ENCODE data around the gene SHLD2.
"Not testable (repeated sequence)": the region's sequence is repeated elsewhere in the genome, so short reads cannot be mapped to it uniquely, and the experiment has no call there.

The SHLD2 gene

GRCh38 chr10:87059401-87059800, 35.6 kb upstream of the SHLD2 start:
- DNase-seq (ENCODE audit: insufficient read length, low spot score) (no peak), FAIRE-seq (no peak)
- TF ChIP-seq CTCF (IDR thresholded peaks at IDR 0.05; ENCODE audit: insufficient read depth, missing control alignments) = no peak

- FAIRE-seq (no peak), DNase-seq (ENCODE audit: insufficient read length, low spot score) (no peak)
- no peak for TF ChIP-seq CTCF (IDR thresholded peaks at IDR 0.05; ENCODE audit: insufficient read depth, missing control alignments)
Observed at GRCh38 chr10:87060280-87060928, 34.6 kb upstream of the SHLD2 start.

GRCh38 chr10:87064651-87065050, 30.4 kb upstream of the SHLD2 start:
- DNase-seq (ENCODE audit: insufficient read length, low spot score) (no peak), FAIRE-seq (no peak)

GRCh38 chr10:87066178-87066577, 28.8 kb upstream of the SHLD2 start:
- TF ChIP-seq CTCF (IDR thresholded peaks at IDR 0.05; ENCODE audit: insufficient read depth, missing control alignments) = no peak
- DNase-seq (ENCODE audit: insufficient read length, low spot score) (no peak), FAIRE-seq (no peak)

More at GRCh38 chr10:87064651-87065050, 30.4 kb upstream of the SHLD2 start:
- TF ChIP-seq CTCF (IDR thresholded peaks at IDR 0.05; ENCODE audit: insufficient read depth, missing control alignments) = no peak

GRCh38 chr10:87066865-87067264, 28.1 kb upstream of the SHLD2 start:
- TF ChIP-seq CTCF (IDR thresholded peaks at IDR 0.05; ENCODE audit: insufficient read depth, missing control alignments) = no peak
- no peak for FAIRE-seq
- DNase-seq (ENCODE audit: insufficient read length, low spot score) = no peak

GRCh38 chr10:87068281-87068680, 26.7 kb upstream of the SHLD2 start:
- DNase-seq (ENCODE audit: insufficient read length, low spot score) = peak; percentile 26
- FAIRE-seq = peak; percentile 92
- no peak for TF ChIP-seq CTCF (IDR thresholded peaks at IDR 0.05; ENCODE audit: insufficient read depth, missing control alignments)

- DNase-seq (ENCODE audit: insufficient read length, low spot score) (no peak), FAIRE-seq (no peak)
- no peak for TF ChIP-seq CTCF (IDR thresholded peaks at IDR 0.05; ENCODE audit: insufficient read depth, missing control alignments)
Observed at GRCh38 chr10:87072449-87072848, 22.6 kb upstream of the SHLD2 start.

GRCh38 chr10:87076421-87076820, 18.6 kb upstream of the SHLD2 start:
- not testable (repeated sequence) for FAIRE-seq; DNase-seq (ENCODE audit: insufficient read length, low spot score)

All from D721Med (cell line).